ENCODE results near the gene CRTC1. TPM values are rescaled to one million over a fixed set of nuclear protein-coding genes. Genes with fewer than 3 reads are reported as not detected.

The CRTC1 gene
- total and polyA plus RNA-seq, 9 of the 15 experiments (the other 6 are each of a cell fraction or from before 2014, with no cell fraction given), result 0.25 to 3.8 (median 1.2) TPM; not detected in 2

DNA sequence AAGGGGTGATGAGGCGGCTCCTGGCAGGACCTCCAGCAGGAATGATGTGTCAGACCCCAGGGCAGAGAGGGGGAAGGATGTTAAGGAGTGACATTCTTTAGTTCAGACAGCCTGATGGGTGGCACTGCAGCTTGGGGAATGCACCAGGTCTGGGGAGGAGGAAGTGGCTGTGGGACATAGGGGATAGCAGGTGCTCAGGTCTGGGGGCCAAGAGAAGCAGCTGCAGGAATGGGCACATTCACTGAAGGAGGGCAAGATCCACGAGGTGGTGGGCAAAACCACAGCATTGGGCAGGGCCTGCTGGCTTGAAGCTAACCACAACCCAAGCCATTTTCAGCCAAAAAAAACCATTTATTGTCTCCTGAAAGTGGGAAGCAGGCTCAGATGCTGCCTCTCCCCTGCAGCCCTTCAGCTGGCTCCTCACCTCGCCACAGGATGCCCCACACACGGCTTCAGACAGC is 81.1 kb downstream of the CRTC1 start:
- H3K27me3 ChIP-seq (ENCODE audit: control insufficient read depth in 2 of 2, insufficient read depth in 2 of 2, low read length in 2 of 2), result no peaks in the 10 kb centered on the region; a peak in 2 of 5 replicates
- H3K4me2 ChIP-seq (ENCODE audit: insufficient read depth, low read length), result no peak overlapping the region
- intact Hi-C loops (cut with micrococcal nuclease), result no loop called here
- CTCF ChIA-PET (ENCODE audit: low intra/inter-chr PET ratio), result no interaction called here
- H3K9me1 ChIP-seq (ENCODE audit: control insufficient read depth, insufficient read depth, low read length), result no peaks in the 10 kb centered on the region
- H3K79me2 ChIP-seq (ENCODE audit: control insufficient read depth, insufficient read depth, low read length), result no peaks in the 10 kb centered on the region
- H2AFZ ChIP-seq (ENCODE audit: low read depth, low read length), result no peak overlapping the region
- BruUV-seq (replicated peaks), result no TSS peak
- POLR2A ChIA-PET, result interaction anchor here (0.6 to 0.9 kb wide), 4 partner anchors 15 to 182 kb away, joined by 3 to 4 read pairs (median 3); no protein-coding TSS in a partner anchor
- no peaks in the 10 kb centered on the region for H3K9me3 ChIP-seq (replicated peaks; ENCODE audit: control insufficient read depth, insufficient read depth, low read depth, low read length)
- peak overlapping the region in 1 of 2 experiments; percentile 68; a peak in 2 of 4 replicates for H3K9ac ChIP-seq (ENCODE audit: insufficient read depth in 1 of 2, low read depth in 2 of 2, low read length in 2 of 2)
- DNase-seq (ENCODE audit: extremely low read depth in 1 of 4, low spot score in 3 of 4), result no peak
- no peak for ATAC-seq
- 26% methylated on average over 4 of the region's 4 CpGs for WGBS (ENCODE audit: insufficient coverage, low coverage, missing lambda C conversion rate)
- no peak overlapping the region for H3K27ac ChIP-seq (ENCODE audit: extremely low read depth, low read depth, low read length)
- FAIRE-seq, result no peak
- in situ Hi-C loops (cut with MboI), result no loop called here
- TF ChIP-seq ZBTB49 (CRISPR knock-in tag; IDR thresholded peaks at IDR 0.05; ENCODE audit: borderline replicate concordance) (no peak), STAT5A (IDR thresholded peaks at IDR 0.05; ENCODE audit: borderline replicate concordance, low read length) (no peak), ZNF436 (CRISPR knock-in tag; IDR thresholded peaks at IDR 0.05) (no peak), EZH2 (IDR thresholded peaks at IDR 0.05; ENCODE audit: borderline replicate concordance, low read depth, low read length) (no peak), LARP7 (IDR thresholded peaks at IDR 0.05) (no peak), NCOA6 (IDR thresholded peaks at IDR 0.05) (no peak), EHMT2 (IDR thresholded peaks at IDR 0.05) (no peak), ARNT (IDR thresholded peaks at IDR 0.05) (no peak), OTX1 (CRISPR knock-in tag; IDR thresholded peaks at IDR 0.05) (no peak), DACH1 (IDR thresholded peaks at IDR 0.05; ENCODE audit: partially characterized antibody) (no peak), NR2F6 (CRISPR knock-in tag; IDR thresholded peaks at IDR 0.05) (no peak), FOXK1 (CRISPR knock-in tag; IDR thresholded peaks at IDR 0.05; ENCODE audit: borderline replicate concordance) (no peak), NKRF (IDR thresholded peaks at IDR 0.05; ENCODE audit: borderline replicate concordance) (no peak), MEF2D (tag; conservative IDR thresholded peaks at IDR 0.05; ENCODE audit: low read depth) (no peak), TOE1 (IDR thresholded peaks at IDR 0.05; ENCODE audit: borderline replicate concordance) (no peak), TOE1 (CRISPR knock-in tag; IDR thresholded peaks at IDR 0.05; ENCODE audit: borderline replicate concordance, low read depth) (no peak)
- TF ChIP-seq, protein P1, sequence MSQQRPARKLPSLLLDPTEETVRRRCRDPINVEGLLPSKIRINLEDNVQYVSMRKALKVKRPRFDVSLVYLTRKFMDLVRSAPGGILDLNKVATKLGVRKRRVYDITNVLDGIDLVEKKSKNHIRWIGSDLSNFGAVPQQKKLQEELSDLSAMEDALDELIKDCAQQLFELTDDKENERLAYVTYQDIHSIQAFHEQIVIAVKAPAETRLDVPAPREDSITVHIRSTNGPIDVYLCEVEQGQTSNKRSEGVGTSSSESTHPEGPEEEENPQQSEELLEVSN (IDR thresholded peaks at IDR 0.05; ENCODE audit: borderline replicate concordance in 1 of 2, extremely low read depth in 1 of 2, insufficient read depth in 1 of 2, insufficient read length in 1 of 2, low read depth in 1 of 2, low read length in 1 of 2, poor library complexity in 1 of 2, severe bottlenecking in 1 of 2), result no peak
- TF ChIP-seq, protein P2, sequence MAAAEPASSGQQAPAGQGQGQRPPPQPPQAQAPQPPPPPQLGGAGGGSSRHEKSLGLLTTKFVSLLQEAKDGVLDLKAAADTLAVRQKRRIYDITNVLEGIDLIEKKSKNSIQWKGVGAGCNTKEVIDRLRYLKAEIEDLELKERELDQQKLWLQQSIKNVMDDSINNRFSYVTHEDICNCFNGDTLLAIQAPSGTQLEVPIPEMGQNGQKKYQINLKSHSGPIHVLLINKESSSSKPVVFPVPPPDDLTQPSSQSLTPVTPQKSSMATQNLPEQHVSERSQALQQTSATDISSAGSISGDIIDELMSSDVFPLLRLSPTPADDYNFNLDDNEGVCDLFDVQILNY (CRISPR knock-in tag; IDR thresholded peaks at IDR 0.05), result no peak
- H3K36me3 ChIP-seq (ENCODE audit: control insufficient read depth, insufficient read depth, low read length), result no peaks in the 10 kb centered on the region
- peaks cover 6 to 60% of the 10 kb centered on the region in 2 experiments; a peak in 4 of 5 replicates for H3K4me1 ChIP-seq (replicated peaks in 1 of 2; ENCODE audit: control insufficient read depth in 2 of 2, insufficient read depth in 2 of 2, low read length in 2 of 2)
- no peak overlapping the region for H3K4me3 ChIP-seq
- H4K20me1 ChIP-seq (replicated peaks; ENCODE audit: control insufficient read depth, insufficient read depth, low read length), result peaks cover 14% of the 10 kb centered on the region

Measured in K562 (cell line).